ENCODE data around the gene CERK. TPM values are rescaled to one million over a fixed set of nuclear protein-coding genes. Genes with fewer than 3 reads are reported as not detected.

The CERK gene
- total RNA-seq, 1 experiment from 2014 or later, result 45.6 TPM

DNA sequence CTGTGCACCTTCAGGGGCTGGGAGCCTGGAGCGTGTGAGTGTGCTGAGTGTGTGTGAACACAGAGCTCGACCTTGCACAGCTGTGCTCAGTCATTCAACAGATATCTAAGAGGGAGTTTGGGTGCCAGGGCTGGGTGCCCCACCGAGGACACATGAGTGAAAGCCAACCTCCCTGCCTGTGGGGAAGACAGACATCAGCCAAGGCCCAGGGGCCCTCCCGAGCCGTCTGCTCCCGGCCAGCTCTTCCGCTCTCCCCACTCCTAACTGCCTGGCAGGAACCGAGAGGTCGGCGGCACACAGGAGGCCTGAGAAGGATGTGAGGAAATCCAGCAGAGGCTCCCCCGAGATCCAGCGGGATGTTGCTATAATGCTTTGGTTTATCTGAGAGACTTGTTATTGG lies 32.0 kb downstream of the CERK start (continued):
- TF ChIP-seq ETV6 (CRISPR knock-in tag; IDR thresholded peaks at IDR 0.05), result no peak
- no peak for TF ChIP-seq NR3C1 (CRISPR knock-in tag; conservative IDR thresholded peaks at IDR 0.05; ENCODE audit: low read depth)
- TF ChIP-seq, protein P1, sequence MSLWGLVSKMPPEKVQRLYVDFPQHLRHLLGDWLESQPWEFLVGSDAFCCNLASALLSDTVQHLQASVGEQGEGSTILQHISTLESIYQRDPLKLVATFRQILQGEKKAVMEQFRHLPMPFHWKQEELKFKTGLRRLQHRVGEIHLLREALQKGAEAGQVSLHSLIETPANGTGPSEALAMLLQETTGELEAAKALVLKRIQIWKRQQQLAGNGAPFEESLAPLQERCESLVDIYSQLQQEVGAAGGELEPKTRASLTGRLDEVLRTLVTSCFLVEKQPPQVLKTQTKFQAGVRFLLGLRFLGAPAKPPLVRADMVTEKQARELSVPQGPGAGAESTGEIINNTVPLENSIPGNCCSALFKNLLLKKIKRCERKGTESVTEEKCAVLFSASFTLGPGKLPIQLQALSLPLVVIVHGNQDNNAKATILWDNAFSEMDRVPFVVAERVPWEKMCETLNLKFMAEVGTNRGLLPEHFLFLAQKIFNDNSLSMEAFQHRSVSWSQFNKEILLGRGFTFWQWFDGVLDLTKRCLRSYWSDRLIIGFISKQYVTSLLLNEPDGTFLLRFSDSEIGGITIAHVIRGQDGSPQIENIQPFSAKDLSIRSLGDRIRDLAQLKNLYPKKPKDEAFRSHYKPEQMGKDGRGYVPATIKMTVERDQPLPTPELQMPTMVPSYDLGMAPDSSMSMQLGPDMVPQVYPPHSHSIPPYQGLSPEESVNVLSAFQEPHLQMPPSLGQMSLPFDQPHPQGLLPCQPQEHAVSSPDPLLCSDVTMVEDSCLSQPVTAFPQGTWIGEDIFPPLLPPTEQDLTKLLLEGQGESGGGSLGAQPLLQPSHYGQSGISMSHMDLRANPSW (CRISPR knock-in tag; conservative IDR thresholded peaks at IDR 0.05; ENCODE audit: low read depth), result no peak
- no peak for TF ChIP-seq NR1H2 (CRISPR knock-in tag; IDR thresholded peaks at IDR 0.05)
- no peak for TF ChIP-seq NFYB (CRISPR knock-in tag; conservative IDR thresholded peaks at IDR 0.05; ENCODE audit: low read depth)
- TF ChIP-seq CBFB (CRISPR knock-in tag; IDR thresholded peaks at IDR 0.05; ENCODE audit: low read depth), result no peak
- TF ChIP-seq, protein P2, sequence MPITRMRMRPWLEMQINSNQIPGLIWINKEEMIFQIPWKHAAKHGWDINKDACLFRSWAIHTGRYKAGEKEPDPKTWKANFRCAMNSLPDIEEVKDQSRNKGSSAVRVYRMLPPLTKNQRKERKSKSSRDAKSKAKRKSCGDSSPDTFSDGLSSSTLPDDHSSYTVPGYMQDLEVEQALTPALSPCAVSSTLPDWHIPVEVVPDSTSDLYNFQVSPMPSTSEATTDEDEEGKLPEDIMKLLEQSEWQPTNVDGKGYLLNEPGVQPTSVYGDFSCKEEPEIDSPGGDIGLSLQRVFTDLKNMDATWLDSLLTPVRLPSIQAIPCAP (CRISPR knock-in tag; IDR thresholded peaks at IDR 0.05), result no peak
- no peak for TF ChIP-seq JAZF1 (CRISPR knock-in tag; IDR thresholded peaks at IDR 0.05)

DNA sequence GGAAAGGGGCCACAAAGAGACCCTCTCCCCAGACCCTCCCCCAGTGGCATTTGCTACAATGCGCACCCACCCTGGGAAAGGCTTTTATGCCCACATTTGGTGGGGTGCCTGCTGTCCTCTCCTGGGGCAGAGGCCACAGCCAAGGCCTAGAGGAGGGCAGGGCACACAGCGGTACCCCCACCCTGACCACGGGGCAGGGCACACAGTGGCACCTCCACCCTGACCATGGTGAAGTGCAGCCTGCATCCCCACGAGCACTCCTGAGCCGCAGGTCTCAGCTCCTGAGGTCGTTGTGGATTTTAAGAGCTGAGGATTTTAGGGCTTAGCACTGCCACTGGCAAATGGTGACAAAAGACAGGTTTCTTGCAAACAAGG lies 34.1 kb downstream of the CERK start:
- H3K4me3 Mint-ChIP-seq, result no peak overlapping the region
- CTCF ChIA-PET, result no interaction called here
- no peak for ATAC-seq

More for the DNA sequence above, 34.1 kb downstream of the CERK start:
- TF ChIP-seq SMAD3 (CRISPR knock-in tag; IDR thresholded peaks at IDR 0.05; ENCODE audit: borderline replicate concordance), result no peak
- no peak for TF ChIP-seq TP53 (CRISPR knock-in tag; IDR thresholded peaks at IDR 0.05)
- TF ChIP-seq, protein P3, sequence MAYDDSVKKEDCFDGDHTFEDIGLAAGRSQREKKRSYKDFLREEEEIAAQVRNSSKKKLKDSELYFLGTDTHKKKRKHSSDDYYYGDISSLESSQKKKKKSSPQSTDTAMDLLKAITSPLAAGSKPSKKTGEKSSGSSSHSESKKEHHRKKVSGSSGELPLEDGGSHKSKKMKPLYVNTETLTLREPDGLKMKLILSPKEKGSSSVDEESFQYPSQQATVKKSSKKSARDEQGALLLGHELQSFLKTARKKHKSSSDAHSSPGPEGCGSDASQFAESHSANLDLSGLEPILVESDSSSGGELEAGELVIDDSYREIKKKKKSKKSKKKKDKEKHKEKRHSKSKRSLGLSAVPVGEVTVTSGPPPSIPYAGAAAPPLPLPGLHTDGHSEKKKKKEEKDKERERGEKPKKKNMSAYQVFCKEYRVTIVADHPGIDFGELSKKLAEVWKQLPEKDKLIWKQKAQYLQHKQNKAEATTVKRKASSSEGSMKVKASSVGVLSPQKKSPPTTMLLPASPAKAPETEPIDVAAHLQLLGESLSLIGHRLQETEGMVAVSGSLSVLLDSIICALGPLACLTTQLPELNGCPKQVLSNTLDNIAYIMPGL (CRISPR knock-in tag; IDR thresholded peaks at IDR 0.05), result no peak
- no peak for TF ChIP-seq NR1H2 (CRISPR knock-in tag; IDR thresholded peaks at IDR 0.05)
- TF ChIP-seq GRHL2 (CRISPR knock-in tag; IDR thresholded peaks at IDR 0.05; ENCODE audit: insufficient replicate concordance, severe bottlenecking), result no peak
- TF ChIP-seq ZNF396 (CRISPR knock-in tag; IDR thresholded peaks at IDR 0.05; ENCODE audit: borderline replicate concordance), result no peak
- TF ChIP-seq, protein P4, sequence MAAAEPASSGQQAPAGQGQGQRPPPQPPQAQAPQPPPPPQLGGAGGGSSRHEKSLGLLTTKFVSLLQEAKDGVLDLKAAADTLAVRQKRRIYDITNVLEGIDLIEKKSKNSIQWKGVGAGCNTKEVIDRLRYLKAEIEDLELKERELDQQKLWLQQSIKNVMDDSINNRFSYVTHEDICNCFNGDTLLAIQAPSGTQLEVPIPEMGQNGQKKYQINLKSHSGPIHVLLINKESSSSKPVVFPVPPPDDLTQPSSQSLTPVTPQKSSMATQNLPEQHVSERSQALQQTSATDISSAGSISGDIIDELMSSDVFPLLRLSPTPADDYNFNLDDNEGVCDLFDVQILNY (CRISPR knock-in tag; IDR thresholded peaks at IDR 0.05), result no peak
- TF ChIP-seq, protein P5, sequence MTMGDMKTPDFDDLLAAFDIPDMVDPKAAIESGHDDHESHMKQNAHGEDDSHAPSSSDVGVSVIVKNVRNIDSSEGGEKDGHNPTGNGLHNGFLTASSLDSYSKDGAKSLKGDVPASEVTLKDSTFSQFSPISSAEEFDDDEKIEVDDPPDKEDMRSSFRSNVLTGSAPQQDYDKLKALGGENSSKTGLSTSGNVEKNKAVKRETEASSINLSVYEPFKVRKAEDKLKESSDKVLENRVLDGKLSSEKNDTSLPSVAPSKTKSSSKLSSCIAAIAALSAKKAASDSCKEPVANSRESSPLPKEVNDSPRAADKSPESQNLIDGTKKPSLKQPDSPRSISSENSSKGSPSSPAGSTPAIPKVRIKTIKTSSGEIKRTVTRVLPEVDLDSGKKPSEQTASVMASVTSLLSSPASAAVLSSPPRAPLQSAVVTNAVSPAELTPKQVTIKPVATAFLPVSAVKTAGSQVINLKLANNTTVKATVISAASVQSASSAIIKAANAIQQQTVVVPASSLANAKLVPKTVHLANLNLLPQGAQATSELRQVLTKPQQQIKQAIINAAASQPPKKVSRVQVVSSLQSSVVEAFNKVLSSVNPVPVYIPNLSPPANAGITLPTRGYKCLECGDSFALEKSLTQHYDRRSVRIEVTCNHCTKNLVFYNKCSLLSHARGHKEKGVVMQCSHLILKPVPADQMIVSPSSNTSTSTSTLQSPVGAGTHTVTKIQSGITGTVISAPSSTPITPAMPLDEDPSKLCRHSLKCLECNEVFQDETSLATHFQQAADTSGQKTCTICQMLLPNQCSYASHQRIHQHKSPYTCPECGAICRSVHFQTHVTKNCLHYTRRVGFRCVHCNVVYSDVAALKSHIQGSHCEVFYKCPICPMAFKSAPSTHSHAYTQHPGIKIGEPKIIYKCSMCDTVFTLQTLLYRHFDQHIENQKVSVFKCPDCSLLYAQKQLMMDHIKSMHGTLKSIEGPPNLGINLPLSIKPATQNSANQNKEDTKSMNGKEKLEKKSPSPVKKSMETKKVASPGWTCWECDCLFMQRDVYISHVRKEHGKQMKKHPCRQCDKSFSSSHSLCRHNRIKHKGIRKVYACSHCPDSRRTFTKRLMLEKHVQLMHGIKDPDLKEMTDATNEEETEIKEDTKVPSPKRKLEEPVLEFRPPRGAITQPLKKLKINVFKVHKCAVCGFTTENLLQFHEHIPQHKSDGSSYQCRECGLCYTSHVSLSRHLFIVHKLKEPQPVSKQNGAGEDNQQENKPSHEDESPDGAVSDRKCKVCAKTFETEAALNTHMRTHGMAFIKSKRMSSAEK (CRISPR knock-in tag; IDR thresholded peaks at IDR 0.05; ENCODE audit: borderline replicate concordance), result no peak
- no peak for DNase-seq (ENCODE audit: low spot score)
- POLR2A ChIA-PET, result interaction anchor here (0.6 kb wide), 1 partner anchor 132 kb away, joined by 3 read pairs; no protein-coding TSS in a partner anchor
- no peaks in the 10 kb centered on the region for H3K27me3 Mint-ChIP-seq (ENCODE audit: low read depth)
- H3K4me1 Mint-ChIP-seq, result no peaks in the 10 kb centered on the region
- H3K9me3 Mint-ChIP-seq, result no peaks in the 10 kb centered on the region
- H3K36me3 Mint-ChIP-seq, result peaks cover 51% of the 10 kb centered on the region
- H3K27ac Mint-ChIP-seq, result no peak overlapping the region

Measured in WTC11 (cell line).